HFF-Myc (cell line): Measurements from ENCODE around the gene RCOR1.
"Not testable (repeated sequence)": the region's sequence is repeated elsewhere in the genome, so short reads cannot be mapped to it uniquely, and the experiment has no call there.

Experiments used
- DNase-seq: peaks from one replicate; pipeline ENCODE4 v3.0.0-alpha.2; 2011; ENCODE audit warnings: low read depth; ENCODE audit errors: extremely low read depth
- H3K4me3 ChIP-seq: replicated peaks from 2 replicates; pipeline ENCODE4 v1.5.1; 2011; ENCODE audit warnings: low read depth, mild to moderate bottlenecking, control low read depth, low read length
- CTCF ChIP-seq: IDR thresholded peaks from 2 replicates; pipeline ENCODE4 v1.5.1; 2012; ENCODE audit warnings: mild to moderate bottlenecking, low read depth, low read length, control low read depth; ENCODE audit errors: missing control alignments

The RCOR1 gene

GRCh38 chr14:102757646-102758045 is 165.2 kb downstream of the RCOR1 start:
- H3K4me3 ChIP-seq: no peak overlapping the region
- DNase-seq: no peak
- TF ChIP-seq CTCF: no peak

GRCh38 chr14:102758087-102758486 is 165.6 kb downstream of the RCOR1 start:
- DNase-seq: no peak
- TF ChIP-seq CTCF: no peak
- H3K4me3 ChIP-seq: no peak overlapping the region

- TF ChIP-seq CTCF: no peak
- no peak overlapping the region for H3K4me3 ChIP-seq
- DNase-seq: no peak
Observed at GRCh38 chr14:102759456-102760187, 167.2 kb downstream of the RCOR1 start.

- no peak overlapping the region for H3K4me3 ChIP-seq
- DNase-seq: no peak
- TF ChIP-seq CTCF: no peak
Observed at GRCh38 chr14:102760496-102761193, 168.2 kb downstream of the RCOR1 start.

GRCh38 chr14:102761206-102761605 is 168.8 kb downstream of the RCOR1 start:
- H3K4me3 ChIP-seq: no peak overlapping the region
- no peak for DNase-seq
- TF ChIP-seq CTCF: no peak

GRCh38 chr14:102764220-102764671 is 171.8 kb downstream of the RCOR1 start:
- no peak overlapping the region for H3K4me3 ChIP-seq
- DNase-seq: no peak
- TF ChIP-seq CTCF: no peak

- DNase-seq, H3K4me3 ChIP-seq: not testable (repeated sequence)
Observed at GRCh38 chr14:102765770-102766169, 173.3 kb downstream of the RCOR1 start.
